Suprapubic skin (tissue), 4 donors: ENCODE data around the gene HAUS7. TPM values are rescaled to one million over a fixed set of nuclear protein-coding genes. Genes with fewer than 3 reads are reported as not detected.
A peak's percentile ranks its signal among the peaks of the same experiment; 100 is the strongest.

Experiments used
- DNase-seq, 2 donors: peaks; one replicate each; pipeline ENCODE4 v3.0.0-alpha.2; 2019; ENCODE audit warnings: low spot score in 2 of 2
- H3K27ac ChIP-seq: fragments of 200-600 bp; sonication (generic); one replicate; pipeline ENCODE4 v1.5.1; 2019
- H3K27me3 ChIP-seq: fragments of 200-600 bp; sonication (generic); one replicate; pipeline ENCODE4 v1.5.1; 2019
- H3K36me3 ChIP-seq: fragments of 200-600 bp; sonication (generic); one replicate; pipeline ENCODE4 v1.5.1; 2019
- H3K4me1 ChIP-seq: fragments of 200-600 bp; sonication (generic); one replicate; pipeline ENCODE4 v1.5.1; 2019
- H3K4me3 ChIP-seq: fragments of 200-600 bp; sonication (generic); one replicate; pipeline ENCODE4 v1.5.1; 2019; ENCODE audit warnings: mild to moderate bottlenecking
- H3K9me3 ChIP-seq: fragments of 200-600 bp; sonication (generic); one replicate; pipeline ENCODE4 v1.5.1; 2019
- CTCF ChIP-seq, 2 donors: fragments of 200-600 bp in 1 of 2; fragments of 450-650 bp in 1 of 2; sonication (generic) in 1 of 2; IDR thresholded peaks; one replicate each; pipeline ENCODE4 v1.5.1; 2016 to 2019; ENCODE audit warnings: antibody characterized with exemption in 2 of 2, mild to moderate bottlenecking in 1 of 2, moderate library complexity in 1 of 2
- EP300 ChIP-seq: sonication (generic); formaldehyde crosslinking; IDR thresholded peaks from one replicate; pipeline ENCODE4 v1.6.1; 2017; ENCODE audit warnings: antibody characterized with exemption
- POLR2A ChIP-seq, 2 donors: fragments of 450-650 bp; IDR thresholded peaks; one replicate each; pipeline ENCODE4 v1.6.1; 2017; ENCODE audit warnings: antibody characterized with exemption in 2 of 2, mild to moderate bottlenecking in 2 of 2, moderate library complexity in 2 of 2
- POLR2AphosphoS5 ChIP-seq, 3 donors: sonication (generic); formaldehyde crosslinking; IDR thresholded peaks; one replicate each; pipeline ENCODE4 v1.6.1; 2017; ENCODE audit warnings: antibody characterized with exemption in 3 of 3
- WGBS: methylation state at CpG from one replicate; pipeline ENCODE4 v1.1.5; 2018; 5-methylcytosine and 5-hydroxymethylcytosine counted together
- total RNA-seq, 4 donors: library from RNA; depleted of rRNA; stranded (reverse); fragments of >200 nt; gene quantifications; one replicate each; pipeline ENCODE4 v1.1.0, GENCODE V29; 2016

HAUS7 gene
- total RNA-seq, 4 donors from 2014 or later, result 16.4 to 43.4 (median 18.9) TPM

- no peaks in the 10 kb centered on the region for H3K27me3 ChIP-seq
- 64% methylated on average over 3 of the region's 3 CpGs for WGBS
- TF ChIP-seq EP300 (no peak), CTCF (IDR thresholded peaks at IDR 0.05) (no peak), POLR2AphosphoS5 (IDR thresholded peaks at IDR 0.05) (no peak), POLR2A (IDR thresholded peaks at IDR 0.05) (no peak)
- H3K4me3 ChIP-seq, result no peak overlapping the region
- DNase-seq, result no peak
- no peaks in the 10 kb centered on the region for H3K4me1 ChIP-seq
- no peaks in the 10 kb centered on the region for H3K9me3 ChIP-seq
- H3K27ac ChIP-seq, result no peak overlapping the region
- no peaks in the 10 kb centered on the region for H3K36me3 ChIP-seq
These were observed 34.5 kb downstream of the HAUS7 start for GRCh38 chrX:153435845-153436244.

GRCh38 chrX:153434801-153435200 is 35.6 kb downstream of the HAUS7 start:
- WGBS, result 82% methylated on average over 6 of the region's 8 CpGs
- Histone ChIP-seq H3K27ac (no peak overlapping the region), H3K4me1 (no peaks in the 10 kb centered on the region), H3K9me3 (no peaks in the 10 kb centered on the region), H3K27me3 (no peaks in the 10 kb centered on the region), H3K4me3 (no peak overlapping the region), H3K36me3 (no peaks in the 10 kb centered on the region)
- no peak for TF ChIP-seq CTCF (IDR thresholded peaks at IDR 0.05)
- TF ChIP-seq POLR2A (IDR thresholded peaks at IDR 0.05), result no peak
- TF ChIP-seq POLR2AphosphoS5 (IDR thresholded peaks at IDR 0.05), result no peak
- TF ChIP-seq EP300, result no peak
- no peak for DNase-seq

DNA sequence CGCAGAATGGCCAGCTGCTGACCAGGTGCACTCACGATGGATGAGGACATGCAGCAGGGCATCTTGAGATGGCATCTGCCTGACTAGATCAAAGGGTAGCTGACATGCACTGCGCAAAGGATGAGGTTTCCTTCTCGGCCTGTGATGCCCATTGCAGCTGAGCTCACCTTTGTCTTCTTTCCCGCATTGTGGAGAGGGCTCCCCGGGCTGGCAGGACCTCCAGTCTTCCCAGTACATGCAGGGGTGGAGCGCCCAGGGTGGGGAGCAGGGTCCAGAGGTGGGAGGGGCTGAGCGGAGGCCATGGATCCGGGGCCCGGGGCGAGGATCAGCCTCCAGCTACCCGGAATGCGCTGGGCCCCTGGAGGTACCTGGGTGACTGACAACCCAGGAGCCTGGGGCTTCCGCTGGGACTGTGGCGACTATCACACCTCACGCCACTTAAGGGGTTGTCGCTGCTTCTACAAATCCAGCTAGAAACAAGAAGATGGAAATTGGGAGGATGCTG is 36.5 kb downstream of the HAUS7 start:
- H3K4me3 ChIP-seq, result no peak overlapping the region
- no peak overlapping the region for H3K27ac ChIP-seq
- 93% methylated on average over 12 of the region's 17 CpGs for WGBS
- H3K9me3 ChIP-seq, result no peaks in the 10 kb centered on the region
- H3K36me3 ChIP-seq, result no peaks in the 10 kb centered on the region
- no peaks in the 10 kb centered on the region for H3K4me1 ChIP-seq
- peak in 1 of 2 donors; percentile 59 for DNase-seq
- H3K27me3 ChIP-seq, result no peaks in the 10 kb centered on the region
- TF ChIP-seq EP300 (no peak), POLR2AphosphoS5 (IDR thresholded peaks at IDR 0.05) (no peak)

GRCh38 chrX:153433161-153433680 is 37.2 kb downstream of the HAUS7 start:
- no peaks in the 10 kb centered on the region for H3K4me1 ChIP-seq
- DNase-seq, result no peak
- no peak overlapping the region for H3K4me3 ChIP-seq
- H3K9me3 ChIP-seq, result no peaks in the 10 kb centered on the region
- H3K27me3 ChIP-seq, result no peaks in the 10 kb centered on the region
- WGBS, result 82% methylated on average over 9 of the region's 12 CpGs
- H3K36me3 ChIP-seq, result no peaks in the 10 kb centered on the region
- no peak for TF ChIP-seq POLR2A (IDR thresholded peaks at IDR 0.05)
- no peak for TF ChIP-seq POLR2AphosphoS5 (IDR thresholded peaks at IDR 0.05)
- no peak for TF ChIP-seq CTCF (IDR thresholded peaks at IDR 0.05)
- no peak for TF ChIP-seq EP300
- no peak overlapping the region for H3K27ac ChIP-seq

DNA sequence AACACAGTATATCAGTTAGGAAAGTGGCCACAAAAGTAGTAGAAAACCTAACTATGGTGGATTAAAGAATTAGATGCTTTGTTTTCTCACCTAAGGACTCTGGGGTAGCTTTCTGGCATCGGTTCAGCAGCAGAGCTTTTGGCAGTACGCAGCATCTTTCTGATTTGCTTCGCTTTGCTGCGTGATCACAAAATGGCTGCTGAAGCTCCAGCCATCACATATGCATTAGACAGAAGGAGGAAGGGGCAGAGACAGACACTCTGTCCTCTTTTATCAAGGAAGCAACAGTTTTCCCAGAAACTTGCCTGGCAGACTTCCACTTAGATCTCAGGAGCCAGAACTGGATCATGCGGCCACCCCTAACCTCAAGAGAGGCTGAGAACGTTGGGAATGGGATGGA is 39.6 kb downstream of the HAUS7 start:
- H3K36me3 ChIP-seq, result no peaks in the 10 kb centered on the region
- no peak overlapping the region for H3K4me3 ChIP-seq
- H3K27me3 ChIP-seq, result no peaks in the 10 kb centered on the region
- no peak for TF ChIP-seq CTCF (IDR thresholded peaks at IDR 0.05)
- TF ChIP-seq POLR2AphosphoS5 (IDR thresholded peaks at IDR 0.05), result no peak
- no peak for TF ChIP-seq EP300
- no peak for TF ChIP-seq POLR2A (IDR thresholded peaks at IDR 0.05)
- peak in 1 of 2 donors; percentile 9 for DNase-seq
- no peak overlapping the region for H3K27ac ChIP-seq
- H3K4me1 ChIP-seq, result no peaks in the 10 kb centered on the region
- WGBS, result 88% methylated on average over 6 of the region's 6 CpGs
- no peaks in the 10 kb centered on the region for H3K9me3 ChIP-seq

DNA sequence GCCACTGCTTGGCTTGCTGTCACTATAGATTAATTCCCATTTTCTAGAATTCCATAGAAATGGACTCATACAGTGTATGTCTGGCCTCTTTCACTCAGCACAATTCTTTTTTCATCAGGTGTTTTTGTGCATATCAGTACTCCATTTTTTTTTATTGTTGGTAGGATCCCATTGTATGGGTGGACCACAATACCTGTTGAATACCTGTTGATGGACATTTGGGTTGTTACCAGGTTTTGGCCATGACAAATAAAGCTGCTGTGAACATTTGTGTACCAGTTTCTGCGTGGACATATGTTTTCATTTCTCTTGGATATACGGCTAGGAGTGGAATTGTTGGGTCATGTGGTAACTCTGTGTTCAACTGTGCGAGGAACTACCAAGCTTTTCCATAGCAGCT is 44.2 kb downstream of the HAUS7 start:
- no peak for TF ChIP-seq POLR2AphosphoS5 (IDR thresholded peaks at IDR 0.05)
- no peak for TF ChIP-seq CTCF (IDR thresholded peaks at IDR 0.05)
- TF ChIP-seq POLR2A (IDR thresholded peaks at IDR 0.05), result no peak
- TF ChIP-seq EP300, result no peak
- H3K4me1 ChIP-seq, result no peaks in the 10 kb centered on the region
- 66% methylated on average over 3 of the region's 3 CpGs for WGBS
- H3K27ac ChIP-seq, result no peak overlapping the region
- DNase-seq, result no peak
- no peaks in the 10 kb centered on the region for H3K36me3 ChIP-seq
- H3K27me3 ChIP-seq, result no peaks in the 10 kb centered on the region
- H3K4me3 ChIP-seq, result no peak overlapping the region
- no peaks in the 10 kb centered on the region for H3K9me3 ChIP-seq
